GM18858 (cell line): ENCODE data around the gene ARHGAP10.

Experiments used
- ATAC-seq: cut with Tn5 transposase; IDR thresholded peaks from one replicate; pipeline ENCODE4 v1.9.1; 2021; ENCODE audit not compliant: unreplicated experiment

ARHGAP10 gene

GRCh38 chr4:147764337-147764736, 32.4 kb downstream of the ARHGAP10 start:
- ATAC-seq, result no peak

GRCh38 chr4:147765121-147765529, 33.2 kb downstream of the ARHGAP10 start:
- ATAC-seq, result no peak

GRCh38 chr4:147768113-147768512, 36.2 kb downstream of the ARHGAP10 start:
- ATAC-seq, result no peak

- ATAC-seq, result no peak
Measured at GRCh38 chr4:147769386-147769785, 37.5 kb downstream of the ARHGAP10 start.

GRCh38 chr4:147770831-147771230, 38.9 kb downstream of the ARHGAP10 start:
- ATAC-seq, result no peak

GRCh38 chr4:147772056-147772455, 40.2 kb downstream of the ARHGAP10 start:
- ATAC-seq, result no peak

- no peak for ATAC-seq
Measured at GRCh38 chr4:147772459-147772969, 40.6 kb downstream of the ARHGAP10 start.

- ATAC-seq, result peak; percentile 33
Measured at GRCh38 chr4:147773261-147774184, 41.6 kb downstream of the ARHGAP10 start.

- ATAC-seq, result no peak
Measured at GRCh38 chr4:147776716-147777115, 44.8 kb downstream of the ARHGAP10 start.

- no peak for ATAC-seq
Measured at GRCh38 chr4:147777456-147778091, 45.7 kb downstream of the ARHGAP10 start.

GRCh38 chr4:147778942-147779341, 47.1 kb downstream of the ARHGAP10 start:
- ATAC-seq, result peak; percentile 60

- ATAC-seq, result no peak
Measured at GRCh38 chr4:147779451-147779850, 47.6 kb downstream of the ARHGAP10 start.

GRCh38 chr4:147780137-147780777, 48.4 kb downstream of the ARHGAP10 start:
- peak; percentile 46 for ATAC-seq

- ATAC-seq, result no peak
Measured at GRCh38 chr4:147782087-147782781, 50.3 kb downstream of the ARHGAP10 start.

- no peak for ATAC-seq
Measured at GRCh38 chr4:147785129-147785528, 53.2 kb downstream of the ARHGAP10 start.

GRCh38 chr4:147786031-147786430, 54.1 kb downstream of the ARHGAP10 start:
- peak; percentile 88 for ATAC-seq

- no peak for ATAC-seq
Measured at GRCh38 chr4:147786531-147786930, 54.6 kb downstream of the ARHGAP10 start.

- no peak for ATAC-seq
Measured at GRCh38 chr4:147787204-147787603, 55.3 kb downstream of the ARHGAP10 start.

GRCh38 chr4:147788791-147789190, 56.9 kb downstream of the ARHGAP10 start:
- no peak for ATAC-seq

- ATAC-seq, result no peak
Measured at GRCh38 chr4:147789596-147789995, 57.7 kb downstream of the ARHGAP10 start.

- ATAC-seq, result no peak
Measured at GRCh38 chr4:147790412-147790811, 58.5 kb downstream of the ARHGAP10 start.
